Kidney capillary endothelial cell (primary cell): ENCODE data around the gene PARK7.
A peak's percentile ranks its signal among the peaks of the same experiment; 100 is the strongest.
"Not testable (repeated sequence)": the region's sequence is repeated elsewhere in the genome, so short reads cannot be mapped to it uniquely, and the experiment has no call there.

Experiments
- DNase-seq: peaks from one replicate; pipeline ENCODE4 v3.0.0-alpha.2; 2018; ENCODE audit warnings: low spot score

The PARK7 gene

DNA sequence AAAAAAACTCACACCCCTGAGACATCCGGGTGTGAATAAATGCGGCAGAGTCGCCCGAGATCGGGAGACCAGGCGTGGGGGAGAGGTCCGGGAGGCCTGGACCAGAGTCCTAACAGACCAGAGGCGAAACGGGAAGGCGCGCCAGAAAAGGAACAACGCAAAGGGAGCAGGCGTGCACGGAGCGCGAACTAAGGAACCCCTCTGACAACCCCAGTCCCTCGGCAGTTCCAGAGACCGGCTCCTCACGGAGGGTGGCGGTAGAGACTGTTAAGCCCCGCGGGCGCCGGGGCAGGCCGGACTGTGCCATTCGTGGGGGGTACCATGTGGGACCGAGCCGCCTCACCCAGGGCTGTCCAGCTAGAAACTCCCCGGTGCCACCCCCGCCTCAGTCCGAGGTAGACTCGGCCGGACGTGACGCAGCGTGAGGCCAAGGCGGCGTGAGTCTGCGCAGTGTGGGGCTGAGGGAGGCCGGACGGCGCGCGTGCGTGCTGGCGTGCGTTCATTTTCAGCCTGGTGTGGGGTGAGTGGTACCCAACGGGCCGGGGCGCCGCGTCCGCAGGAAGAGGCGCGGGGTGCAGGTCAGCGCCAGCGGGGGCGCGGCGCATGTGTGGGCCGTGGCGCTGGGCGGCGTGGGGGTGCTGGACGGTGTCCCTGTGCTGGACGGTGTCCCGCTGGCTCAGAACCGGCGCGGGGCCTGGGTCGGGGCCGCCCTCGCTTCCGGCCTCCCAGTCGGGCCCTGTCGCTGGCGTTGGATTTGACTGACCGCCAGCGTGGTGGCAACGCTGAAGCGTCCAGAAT is at the start of gene PARK7:
Gene PARK7, plus strand, starts transcription at position 496 of the 798 bp plus-strand sequence. CDS start 1,075 bp downstream, outside the sequence.
- DNase-seq: peak; percentile 97

DNA sequence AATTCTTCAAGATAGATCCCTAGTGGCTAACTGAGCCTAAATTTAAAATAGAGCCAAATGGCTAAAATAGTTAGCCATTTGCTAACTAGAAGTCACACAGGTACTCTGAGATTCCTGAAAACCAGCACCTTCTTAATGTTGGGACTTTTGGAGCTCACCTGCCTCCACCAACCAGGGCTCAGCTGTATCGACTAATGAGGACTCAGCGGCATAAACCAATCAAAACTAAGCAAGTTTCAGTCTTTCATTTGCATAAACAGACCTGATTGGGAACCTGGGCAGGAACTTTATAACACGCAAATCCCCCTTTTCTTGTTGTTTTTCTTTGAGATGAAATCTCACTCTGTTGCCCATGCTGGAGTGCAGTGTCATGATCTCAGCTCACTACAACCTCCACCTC is 49.4 kb upstream of the PARK7 start:
- DNase-seq: no peak

DNA sequence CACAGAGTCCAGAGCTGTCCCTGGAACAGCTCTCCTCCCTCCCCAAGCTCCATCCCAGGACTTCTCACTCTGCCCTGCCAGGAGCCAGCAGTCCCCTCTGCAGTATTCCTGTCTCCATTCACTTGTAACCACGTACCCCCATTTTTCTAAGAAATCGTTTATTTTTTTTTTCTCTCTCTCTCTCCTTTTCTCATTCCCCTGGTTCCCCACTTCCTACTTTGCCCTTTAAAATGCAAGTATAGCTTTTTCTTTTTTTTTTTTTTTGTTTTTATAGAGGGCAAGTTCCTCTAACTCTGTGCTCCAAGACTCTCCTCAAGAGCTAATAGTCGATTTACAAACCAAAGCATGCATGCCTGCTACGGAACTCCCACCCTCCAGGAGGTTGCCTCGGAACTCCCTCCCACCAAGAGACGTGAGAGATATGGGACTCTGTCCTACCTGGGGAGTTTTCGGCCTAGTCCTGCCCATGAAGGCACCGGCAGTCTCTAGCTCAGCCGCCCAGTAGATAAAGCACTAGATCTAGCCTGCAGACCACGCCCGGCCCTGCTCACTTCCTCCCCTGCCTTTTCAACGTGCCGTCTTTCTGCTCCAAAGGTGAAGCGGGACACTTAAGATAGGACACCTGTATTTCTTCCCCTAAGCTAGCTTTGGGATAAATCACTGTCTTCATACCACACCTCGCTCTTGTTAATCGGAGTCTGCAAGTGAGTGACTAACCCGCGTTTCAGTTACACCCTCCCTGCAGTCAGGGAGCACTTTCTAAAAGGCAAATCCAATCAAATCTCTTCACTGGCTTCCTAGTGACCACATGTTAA is 48.6 kb upstream of the PARK7 start:
- no peak for DNase-seq

GRCh38 chr1:7915826-7916500 is 45.5 kb upstream of the PARK7 start:
- DNase-seq: no peak

DNA sequence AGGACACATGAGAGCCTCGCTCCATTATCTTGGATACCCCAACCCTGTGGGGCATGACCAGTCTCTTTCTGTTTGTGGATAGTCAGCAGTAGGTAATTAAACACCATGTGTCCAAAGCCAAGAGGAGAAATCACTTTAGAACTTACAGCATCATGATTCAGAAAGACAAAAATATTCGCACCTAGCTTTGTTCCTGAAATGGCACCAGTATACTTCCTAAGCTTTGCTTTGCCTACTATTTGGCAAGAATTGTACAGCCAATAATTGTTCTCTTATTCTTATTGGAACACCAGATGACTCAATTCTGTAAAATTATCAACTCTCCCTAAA is 45.0 kb upstream of the PARK7 start:
- no peak for DNase-seq

GRCh38 chr1:7917971-7918370 is 43.5 kb upstream of the PARK7 start:
- DNase-seq: not testable (repeated sequence)

DNA sequence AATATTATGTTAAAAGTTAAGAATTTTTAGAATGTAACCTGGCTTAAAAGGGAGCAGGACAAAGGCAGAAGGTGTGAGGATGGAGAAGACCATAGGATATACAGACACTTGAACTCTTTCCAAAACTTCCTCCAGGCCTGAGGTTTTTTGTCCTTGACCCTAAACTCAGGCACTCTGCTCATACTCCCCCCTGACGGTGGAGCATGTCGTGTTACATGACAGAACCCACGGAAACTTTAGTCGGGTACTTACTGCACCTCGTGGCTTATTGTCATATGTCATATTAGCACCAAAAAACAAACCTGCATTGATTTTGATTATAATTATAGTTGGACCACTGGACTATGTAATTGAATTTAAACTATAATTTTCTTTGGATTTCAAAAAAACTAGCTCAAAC is 41.6 kb upstream of the PARK7 start:
- no peak for DNase-seq

DNA sequence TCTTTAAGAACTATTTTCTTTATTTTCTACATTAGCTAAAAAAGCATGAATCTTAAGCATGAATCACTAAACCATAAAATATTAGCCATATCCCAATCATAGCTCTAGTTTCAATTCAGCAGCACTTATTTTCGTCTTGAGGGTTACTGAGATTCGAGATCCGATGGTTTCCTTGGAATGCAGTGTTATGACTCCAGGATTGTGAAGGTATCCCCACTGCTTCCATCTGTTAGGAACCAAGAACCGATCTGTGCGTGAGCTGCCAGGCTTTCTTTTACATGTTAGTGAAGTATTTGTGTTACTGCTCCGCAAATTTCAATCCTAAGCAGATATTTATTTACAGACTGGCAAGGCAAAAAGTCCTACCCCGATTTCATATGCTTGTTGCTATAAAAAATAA is 39.7 kb upstream of the PARK7 start:
- DNase-seq: no peak

GRCh38 chr1:7922301-7922700 is 39.2 kb upstream of the PARK7 start:
- DNase-seq: no peak

DNA sequence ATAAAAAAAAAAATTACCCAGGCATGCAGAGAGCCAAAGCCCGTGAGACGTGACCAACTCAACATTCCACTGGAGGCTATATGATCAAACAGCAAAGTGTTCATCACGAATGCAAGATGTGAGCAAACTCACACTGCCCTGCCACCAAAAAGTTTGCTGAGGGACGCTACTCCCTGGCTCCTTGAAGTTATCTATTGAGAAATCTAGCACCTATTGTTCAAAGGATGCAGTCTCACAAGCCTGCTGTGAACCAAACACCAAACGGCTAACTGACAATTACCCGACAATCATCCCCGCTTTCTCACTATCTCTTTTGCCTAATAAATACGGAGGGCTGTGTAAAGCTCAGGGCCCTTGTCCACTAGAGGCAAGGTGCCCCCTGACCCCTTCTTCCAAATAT is 34.5 kb upstream of the PARK7 start:
- not testable (repeated sequence) for DNase-seq

DNA sequence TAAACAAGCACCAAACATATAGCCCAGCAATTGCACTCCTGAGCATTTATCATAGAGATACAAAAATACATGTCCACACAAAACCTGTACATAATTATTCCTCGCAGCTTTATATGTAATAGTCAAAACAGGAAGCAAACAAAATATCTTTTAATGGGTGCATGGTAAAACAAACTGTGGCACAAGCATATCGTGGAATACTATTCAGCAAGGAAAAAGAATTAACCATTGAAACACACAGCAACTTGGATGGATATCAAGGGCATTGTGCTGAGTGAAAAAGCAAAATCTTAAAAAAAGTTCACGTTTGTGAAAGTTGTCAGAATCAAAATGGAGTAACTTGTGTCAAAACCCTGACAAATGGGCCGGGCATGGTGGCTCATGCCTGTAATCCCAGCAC is 33.3 kb upstream of the PARK7 start:
- no peak for DNase-seq

DNA sequence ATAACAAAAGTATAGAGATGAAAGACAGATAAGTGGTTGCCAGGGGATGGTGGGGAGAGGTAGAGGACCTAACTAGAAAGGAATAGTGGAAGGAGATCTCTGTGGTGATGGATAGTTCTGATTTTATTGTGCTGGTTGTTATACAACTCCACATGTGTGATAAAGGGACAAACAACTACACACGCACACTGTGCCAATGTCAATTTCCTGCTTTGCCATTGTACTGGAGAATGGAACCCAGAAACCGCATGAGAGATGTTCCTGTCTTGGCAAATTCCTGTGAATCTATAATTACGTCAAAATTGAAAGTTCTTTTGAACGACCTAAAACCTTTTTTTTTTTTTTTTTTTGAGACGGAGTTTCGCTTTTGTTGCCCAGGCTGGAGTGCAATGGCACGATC is 31.9 kb upstream of the PARK7 start:
- DNase-seq: no peak

- no peak for DNase-seq
These were observed 30.7 kb upstream of the PARK7 start for GRCh38 chr1:7930645-7931445.

DNA sequence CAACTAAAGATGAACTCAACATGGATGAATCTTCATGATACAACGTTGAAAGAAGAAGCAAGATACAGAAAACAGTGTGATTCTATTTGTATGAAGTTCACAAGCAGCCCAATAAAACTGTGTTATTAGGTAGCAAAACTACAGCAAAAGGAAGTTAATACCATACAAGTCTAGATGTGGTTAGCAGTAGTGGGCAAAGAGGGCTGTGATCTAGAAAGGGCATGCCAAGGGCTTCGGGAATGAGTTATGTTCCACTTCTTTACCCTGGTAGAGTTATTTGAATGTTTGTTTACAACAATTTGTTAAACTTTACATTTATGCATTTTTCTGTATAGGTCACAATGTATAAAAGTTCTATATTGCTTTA is 30.1 kb upstream of the PARK7 start:
- DNase-seq: no peak

DNA sequence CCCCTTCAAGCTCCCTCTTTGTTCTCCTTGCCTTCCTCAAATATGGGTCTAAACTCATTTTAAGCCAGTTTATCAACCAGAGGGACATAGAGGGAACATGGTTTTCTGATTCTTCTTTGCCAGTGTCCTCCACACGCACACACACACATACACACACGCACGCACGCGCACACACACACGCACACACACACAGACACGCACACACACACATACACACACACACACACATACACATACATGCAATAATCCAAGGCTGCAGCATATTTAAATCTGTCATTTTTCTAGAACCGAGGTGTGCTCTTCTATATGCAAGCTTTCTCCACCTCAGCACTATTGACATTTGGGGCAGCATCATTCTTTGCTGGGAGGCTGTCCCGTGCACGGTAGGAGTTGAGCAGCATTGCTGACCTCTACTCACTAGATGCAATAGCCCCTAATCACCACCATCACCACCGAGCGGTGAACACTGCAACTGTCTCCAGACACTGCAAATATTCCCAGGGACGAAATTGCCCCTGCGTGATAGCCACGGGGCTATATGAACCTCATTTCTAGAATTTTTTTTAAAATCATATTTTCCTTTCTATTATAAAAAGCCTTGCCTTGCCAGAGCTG is 28.9 kb upstream of the PARK7 start:
- DNase-seq: no peak

DNA sequence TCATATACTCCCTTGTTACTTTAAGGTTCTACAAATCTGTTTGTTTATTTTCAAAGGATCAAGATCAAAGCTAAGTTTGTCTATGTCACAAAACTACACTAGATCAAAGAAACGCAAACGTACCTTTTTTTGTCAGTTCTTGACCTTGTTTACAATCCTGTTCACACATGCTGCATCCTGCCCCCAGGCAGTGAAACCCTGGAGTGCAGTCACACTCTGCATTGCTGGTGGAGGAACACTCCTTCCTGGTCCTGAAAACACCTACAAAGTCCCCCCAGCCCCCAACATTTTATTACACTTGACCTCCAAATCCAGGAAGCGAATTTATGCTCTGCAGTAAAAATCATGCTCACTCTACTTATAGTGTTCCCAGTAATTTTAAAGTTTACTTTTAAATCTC is 23.4 kb upstream of the PARK7 start:
- no peak for DNase-seq

DNA sequence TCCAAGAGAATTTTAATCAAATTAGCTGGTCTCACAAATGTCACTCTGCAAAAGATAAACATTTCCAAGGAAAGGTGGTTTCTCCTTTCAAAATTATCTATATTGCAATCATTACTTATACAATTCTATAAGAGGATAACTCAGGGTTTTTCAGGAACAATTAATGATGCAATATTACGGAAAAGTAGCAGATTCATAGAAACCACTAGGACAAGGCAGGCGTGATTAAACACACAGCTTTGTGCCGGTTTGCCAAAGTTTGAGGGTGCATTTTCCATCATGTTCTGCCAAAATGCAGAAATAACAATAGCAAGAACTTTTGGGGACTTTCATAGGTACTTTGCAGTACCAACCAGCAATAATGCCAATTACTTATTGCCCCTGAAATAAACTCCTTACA is 21.5 kb upstream of the PARK7 start:
- DNase-seq: no peak

GRCh38 chr1:7940745-7941436 is 20.6 kb upstream of the PARK7 start, which contains the start of gene TNFRSF9:
Gene TNFRSF9 (minus strand): TSS chr1:7940839. CDS start chr1:7939994, 845 bp downstream.
- DNase-seq: no peak

DNA sequence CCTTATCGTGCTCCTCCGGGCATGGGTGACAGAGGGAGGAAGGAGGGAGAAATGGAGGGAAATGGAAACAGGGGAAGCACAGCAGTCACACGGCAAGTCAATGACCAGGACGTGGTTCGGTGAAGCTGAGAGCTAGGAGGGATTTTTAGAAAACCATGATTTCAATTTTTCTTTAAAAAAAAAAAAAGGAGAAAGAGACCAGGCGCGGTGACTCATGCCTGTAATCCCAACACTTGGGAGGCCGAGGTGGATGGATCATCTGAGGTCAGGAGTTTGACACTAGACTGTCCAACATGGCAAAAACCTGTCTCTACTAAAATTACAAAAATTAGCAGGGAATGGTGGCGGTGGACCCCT is 20.1 kb upstream of the PARK7 start:
- DNase-seq: no peak

GRCh38 chr1:7942214-7942921 is 19.1 kb upstream of the PARK7 start:
- DNase-seq: peak; percentile 14
